GM21786 (cell line): ENCODE results near the gene OR2A25.

Experiments used
- ATAC-seq: cut with Tn5 transposase; IDR thresholded peaks from one replicate; pipeline ENCODE4 v1.9.1; 2021; ENCODE audit not compliant: unreplicated experiment

The OR2A25 gene

DNA sequence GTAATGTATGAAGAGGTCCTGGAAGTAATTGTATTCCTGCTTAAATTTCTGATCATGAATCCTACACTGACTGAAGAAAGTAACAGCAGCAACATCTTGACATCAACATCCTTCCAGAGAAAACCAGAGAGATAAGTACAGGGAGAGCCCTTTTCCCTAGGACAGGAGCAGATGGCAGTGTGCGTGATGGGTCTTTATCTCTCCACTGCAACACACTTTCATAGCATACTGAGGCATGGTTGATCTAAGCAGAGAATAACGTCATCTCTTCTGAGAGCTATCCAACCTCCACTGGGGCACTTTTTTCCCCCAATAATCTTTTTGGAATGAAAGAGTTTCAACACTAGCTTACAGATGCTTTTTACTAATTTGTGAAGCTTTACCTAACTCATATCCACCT, 342 bp downstream of the OR2A25 start:
- no peak for ATAC-seq

DNA sequence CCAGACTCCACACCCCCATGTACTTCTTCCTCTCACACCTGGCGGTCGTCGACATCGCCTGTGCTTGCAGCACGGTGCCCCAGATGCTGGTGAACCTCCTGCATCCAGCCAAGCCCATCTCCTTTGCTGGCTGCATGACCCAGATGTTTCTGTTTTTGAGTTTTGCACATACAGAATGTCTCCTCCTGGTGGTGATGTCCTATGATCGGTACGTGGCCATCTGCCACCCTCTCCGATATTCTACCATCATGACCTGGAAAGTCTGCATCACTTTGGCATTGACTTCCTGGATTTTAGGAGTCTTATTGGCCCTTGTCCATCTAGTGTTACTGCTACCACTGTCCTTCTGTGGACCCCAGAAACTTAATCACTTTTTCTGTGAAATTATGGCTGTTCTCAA, 4.8 kb downstream of the OR2A25 start:
- no peak for ATAC-seq

DNA sequence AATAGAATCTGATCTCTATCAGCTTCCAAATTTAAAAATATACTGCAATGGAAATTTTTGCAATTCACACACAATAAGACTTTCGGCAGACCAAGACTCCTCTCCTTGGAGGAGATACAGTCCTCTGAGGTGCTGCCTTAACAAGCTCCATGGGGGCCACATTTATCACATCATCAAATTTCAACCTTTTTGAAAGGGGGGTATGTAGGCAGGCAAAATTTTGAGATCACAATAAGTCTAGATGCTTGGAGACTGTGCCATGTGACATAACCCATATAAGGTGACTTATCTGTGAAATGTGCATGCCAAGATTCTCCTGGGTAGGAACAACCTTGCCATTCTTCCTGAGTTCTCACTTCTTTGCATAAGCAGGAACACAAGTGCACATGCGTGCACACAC, 16.4 kb downstream of the OR2A25 start, which contains the start of gene OR2A12:
TSS of gene OR2A12 (plus strand) at position 301 of the 400 bp plus-strand sequence. CDS start 8,830 bp downstream, outside the sequence.
- ATAC-seq: no peak

DNA sequence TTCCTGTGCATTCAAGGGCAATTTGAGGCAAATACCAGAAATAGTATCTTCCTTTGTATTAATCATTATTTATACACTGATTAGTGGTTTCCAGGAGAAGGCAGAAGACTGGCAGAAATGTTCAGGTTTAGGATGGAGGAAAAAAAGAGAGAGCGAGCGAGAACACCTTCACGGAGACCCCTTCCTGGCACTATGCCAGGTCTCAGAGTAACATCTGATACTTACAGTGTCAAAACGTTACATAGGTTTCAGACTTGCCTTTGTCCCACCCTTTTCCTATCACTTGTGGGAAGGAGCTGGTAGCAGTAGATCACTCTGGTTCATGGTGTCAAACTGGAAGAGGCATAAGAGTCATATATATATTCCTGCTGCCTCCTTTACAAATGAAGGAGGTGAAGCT, 17.1 kb downstream of the OR2A25 start:
- ATAC-seq: no peak

DNA sequence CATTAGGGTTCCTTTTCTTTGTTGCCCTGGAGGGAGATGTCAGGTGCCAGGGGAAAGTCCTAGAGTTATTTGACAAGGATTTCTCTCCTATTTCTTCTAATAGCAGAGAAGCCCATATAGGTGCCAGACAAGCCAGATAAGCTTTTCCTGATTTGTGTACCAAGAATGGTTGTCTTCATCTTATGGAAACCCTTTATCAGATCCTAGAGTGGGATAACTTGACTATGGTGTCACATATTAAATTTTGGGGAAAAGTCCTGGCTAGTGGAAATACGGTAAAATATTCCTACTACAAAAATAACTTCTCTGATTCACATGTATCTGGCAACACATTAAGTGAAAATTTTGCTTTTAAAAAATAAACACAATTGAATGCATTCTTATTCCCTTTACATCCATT, 17.6 kb downstream of the OR2A25 start:
- ATAC-seq: no peak

DNA sequence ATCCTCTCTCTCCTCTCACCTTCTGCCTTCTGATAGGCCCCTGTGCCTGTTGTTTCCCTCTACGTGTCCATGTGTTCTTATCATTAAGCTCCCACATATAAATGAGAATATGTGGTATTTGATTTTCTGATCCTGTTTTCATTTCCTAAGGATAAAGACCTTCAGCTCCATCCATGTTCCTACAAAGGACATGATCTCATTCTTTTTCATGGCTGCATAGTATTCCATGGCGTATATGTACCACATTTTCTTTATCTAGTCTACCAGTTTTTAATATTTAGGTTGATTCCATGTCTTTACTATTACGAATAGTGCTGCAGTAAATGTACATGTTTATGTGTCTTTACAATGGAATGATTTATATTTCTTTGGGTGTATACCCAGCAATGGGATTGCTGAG, 21.1 kb downstream of the OR2A25 start:
- ATAC-seq: no peak

DNA sequence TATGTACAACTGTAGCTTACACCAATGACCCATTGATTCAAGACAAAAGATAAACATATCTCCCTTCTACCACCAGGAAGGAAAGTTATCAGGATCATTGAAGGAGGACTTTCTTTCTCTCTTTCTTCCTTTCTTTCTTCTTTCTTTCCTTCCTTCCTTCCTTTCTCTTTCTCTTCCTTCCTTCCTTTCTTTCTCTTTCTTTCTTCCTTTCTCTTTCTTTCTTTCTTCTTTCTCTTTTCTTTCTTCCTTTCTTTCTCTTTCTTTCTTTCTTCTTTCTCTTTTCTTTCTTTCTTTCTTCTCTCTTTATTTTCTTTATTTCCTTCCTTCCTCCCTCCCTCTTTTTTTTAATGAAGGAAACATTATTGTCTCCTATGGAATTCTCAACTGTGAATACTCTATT, 29.2 kb downstream of the OR2A25 start:
- ATAC-seq: no peak

DNA sequence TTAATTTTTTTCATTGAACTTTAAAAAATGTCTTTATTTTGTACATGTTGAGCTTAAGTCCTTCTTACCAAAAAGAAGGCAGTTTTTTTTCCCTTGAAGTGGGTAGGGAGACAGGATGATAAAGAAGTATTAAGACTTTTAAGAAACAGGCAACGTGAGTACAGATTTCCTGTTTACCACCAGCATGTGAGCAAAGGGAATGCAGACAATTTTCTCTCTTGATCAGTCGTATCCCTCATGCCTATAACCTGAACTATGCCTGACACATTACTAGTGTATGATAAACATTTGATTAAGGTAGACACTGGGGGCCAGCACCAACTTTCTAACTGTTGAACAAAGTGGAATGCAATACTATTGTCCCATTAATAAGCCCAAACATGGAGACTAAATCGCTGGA, 31.0 kb downstream of the OR2A25 start:
- ATAC-seq: no peak

DNA sequence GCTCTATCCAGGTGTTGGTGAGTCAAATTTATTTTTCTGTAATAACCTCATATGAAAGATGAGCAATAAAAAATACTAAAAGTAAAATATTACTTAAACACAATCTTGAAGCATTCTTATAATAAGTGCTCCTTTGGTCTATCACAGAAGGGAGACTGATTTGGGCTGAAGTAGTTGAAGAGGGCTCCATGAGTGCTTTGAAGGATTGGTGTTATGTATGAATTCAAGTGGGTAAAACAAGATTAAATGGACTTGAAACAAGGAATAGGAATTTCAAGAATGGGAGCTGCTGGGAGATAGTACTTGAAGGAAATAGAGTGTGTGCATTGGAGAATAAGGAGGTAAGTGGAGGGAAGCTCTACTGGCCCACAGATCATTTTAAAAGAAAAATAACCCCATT, 32.4 kb downstream of the OR2A25 start:
- ATAC-seq: no peak

DNA sequence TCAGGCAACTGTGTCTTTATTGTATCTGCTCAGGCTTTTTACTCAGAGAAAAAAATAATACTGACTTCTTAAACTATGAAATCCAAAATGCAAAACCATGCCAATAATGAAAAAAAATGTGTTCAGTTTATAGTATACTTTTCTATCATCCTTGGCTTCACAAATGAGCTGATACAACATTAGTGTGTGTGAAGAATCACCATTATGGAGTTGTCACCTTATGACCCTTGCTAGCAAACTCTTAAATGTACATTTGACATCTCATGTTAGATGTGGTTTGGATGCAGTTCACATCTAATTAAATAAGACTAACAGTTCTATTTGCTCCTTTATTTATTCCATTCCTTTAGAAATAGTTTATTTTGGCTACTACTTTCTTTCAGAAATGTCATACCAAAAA, 35.6 kb downstream of the OR2A25 start:
- ATAC-seq: no peak

DNA sequence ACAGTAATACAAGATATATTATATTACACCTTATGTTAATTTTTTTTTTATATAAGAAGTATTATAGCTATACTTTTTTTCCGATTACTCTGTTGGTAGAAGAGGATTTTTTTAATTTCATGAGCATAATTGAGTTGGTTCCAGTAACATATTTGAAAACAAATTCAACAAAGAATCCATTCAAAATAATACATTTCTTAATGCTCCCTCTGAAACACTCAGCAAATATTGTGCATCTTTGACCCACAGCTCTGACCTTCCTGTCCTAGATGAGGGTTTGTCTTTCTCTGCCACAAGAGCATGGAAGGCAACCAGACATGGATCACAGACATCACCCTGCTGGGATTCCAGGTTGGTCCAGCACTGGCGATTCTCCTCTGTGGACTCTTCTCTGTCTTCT, 39.7 kb downstream of the OR2A25 start, which contains the start of gene OR2A2:
TSS of gene OR2A2 (plus strand) at position 301 of the 400 bp plus-strand sequence. CDS start at position 301, 0 bp downstream.
- ATAC-seq: no peak

DNA sequence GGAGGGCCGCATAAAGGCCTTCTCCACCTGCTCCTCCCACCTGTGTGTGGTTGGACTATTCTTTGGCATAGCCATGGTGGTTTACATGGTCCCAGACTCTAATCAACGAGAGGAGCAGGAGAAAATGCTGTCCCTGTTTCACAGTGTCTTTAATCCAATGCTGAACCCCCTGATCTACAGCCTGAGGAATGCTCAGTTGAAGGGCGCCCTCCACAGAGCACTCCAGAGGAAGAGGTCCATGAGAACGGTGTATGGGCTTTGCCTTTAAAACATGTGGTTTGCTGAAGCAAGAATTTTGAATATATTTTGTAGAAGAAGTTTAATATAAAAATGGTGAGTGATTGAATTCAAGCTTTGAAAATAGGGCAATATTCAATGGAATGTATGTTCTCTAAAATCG, 40.7 kb downstream of the OR2A25 start:
- no peak for ATAC-seq

DNA sequence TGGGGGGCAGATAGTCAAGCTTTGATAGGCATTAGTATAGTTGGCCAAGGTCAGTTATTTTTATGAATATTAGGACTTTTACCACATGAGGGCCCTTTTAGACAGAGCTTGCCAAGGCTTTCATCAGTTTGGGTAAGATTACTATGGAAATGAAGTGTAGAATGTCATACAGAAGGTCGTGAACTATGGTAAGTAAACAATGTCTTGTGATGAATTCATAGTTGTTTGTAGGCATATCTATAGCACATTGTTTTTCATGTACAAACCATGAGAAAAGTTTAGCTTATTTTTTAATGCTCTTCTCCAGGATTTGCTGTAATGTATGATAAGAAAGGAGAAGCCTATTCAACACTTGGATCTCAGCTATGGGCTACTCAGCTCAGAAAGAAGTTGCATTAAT, 44.0 kb downstream of the OR2A25 start:
- no peak for ATAC-seq

DNA sequence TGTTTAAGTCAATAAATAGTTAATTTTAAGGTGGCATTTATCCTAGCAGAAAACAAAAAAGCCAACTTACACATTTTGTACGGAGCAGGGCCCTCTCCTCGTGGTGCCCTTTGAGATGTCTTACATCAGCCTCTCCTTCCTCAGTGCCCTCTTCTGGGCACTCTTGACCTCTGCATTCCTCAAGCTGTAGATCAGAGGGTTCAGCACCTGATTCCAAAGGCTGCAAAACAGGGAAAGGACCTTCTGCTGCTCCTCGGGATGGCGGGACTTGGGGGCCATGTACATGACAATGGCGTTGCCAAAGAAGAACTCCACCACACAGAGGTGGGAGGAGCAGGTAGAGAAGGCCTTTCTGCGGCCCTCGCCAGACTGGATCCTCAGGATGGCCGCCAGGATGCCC, 48.7 kb downstream of the OR2A25 start:
- ATAC-seq: no peak

DNA sequence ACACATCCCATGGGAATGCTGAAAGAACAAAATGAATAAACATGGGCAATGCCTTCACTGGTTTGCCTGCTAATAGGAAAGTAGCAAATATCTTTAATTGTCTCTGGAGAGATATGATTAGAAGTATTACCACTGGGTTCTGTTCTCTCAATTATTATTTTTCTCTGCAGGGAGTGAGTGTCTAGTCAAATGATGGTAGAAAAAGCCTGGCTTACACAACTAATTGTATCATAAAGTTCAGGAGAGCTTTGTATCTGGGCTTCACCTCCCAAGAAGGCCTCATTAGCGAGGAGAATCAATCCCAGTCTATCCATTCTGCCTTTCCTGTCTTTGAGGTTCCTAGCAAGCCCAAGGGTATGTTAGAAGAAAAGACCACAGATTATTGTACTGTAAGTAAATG, 53.3 kb downstream of the OR2A25 start, which contains the start of gene OR2A14:
TSS of gene OR2A14 (plus strand) at position 301 of the 400 bp plus-strand sequence. CDS start 5,937 bp downstream, outside the sequence.
- ATAC-seq: no peak
